Measurements from ENCODE around the gene TMEM60.

GRCh38 chr7:77843194-77843593 is 45.0 kb upstream of the TMEM60 start:
- TF ChIP-seq CTCF (IDR thresholded peaks at IDR 0.05; ENCODE audit: low read depth, low read length, missing input control), result no peak
- no peak for TF ChIP-seq ATF3 (IDR thresholded peaks at IDR 0.05)
- no peak for TF ChIP-seq REST (IDR thresholded peaks at IDR 0.05)
- no peak for TF ChIP-seq SP1 (IDR thresholded peaks at IDR 0.05)
- TF ChIP-seq TAF1 (conservative IDR thresholded peaks at IDR 0.05), result no peak
- no peak for TF ChIP-seq MAX (IDR thresholded peaks at IDR 0.05)
- no peak for TF ChIP-seq RXRA (IDR thresholded peaks at IDR 0.05)
- no peak for TF ChIP-seq RAD21 (IDR thresholded peaks at IDR 0.05)
- no peak for TF ChIP-seq JUND (IDR thresholded peaks at IDR 0.05)
- no peak for TF ChIP-seq FOXA1 (IDR thresholded peaks at IDR 0.05)
- no peak for TF ChIP-seq NR2F2 (IDR thresholded peaks at IDR 0.05)
- no peak for TF ChIP-seq YY1 (IDR thresholded peaks at IDR 0.05)
